BE2C (cell line): Measurements from ENCODE around the gene TMEM163.

ENCODE experiments used
- DNase-seq: peaks from one replicate; pipeline ENCODE4 v3.0.0-alpha.2; 2020
- H3K27me3 ChIP-seq: fragments of 250-450 bp; sonication (Bioruptor Pico); 2 replicates; pipeline ENCODE4 v1.5.1; 2020; ENCODE audit warnings: mild to moderate bottlenecking
- H3K36me3 ChIP-seq: fragments of 250-450 bp; sonication (Bioruptor Pico); 2 replicates; pipeline ENCODE4 v1.5.1; 2020; ENCODE audit warnings: mild to moderate bottlenecking
- H3K4me1 ChIP-seq: fragments of 250-450 bp; sonication (Bioruptor Pico); 2 replicates; pipeline ENCODE4 v1.5.1; 2020
- H3K4me3 ChIP-seq: 2 replicates; pipeline ENCODE4 v1.5.1; 2011; ENCODE audit warnings: low read depth, low read length
- H3K9me3 ChIP-seq: fragments of 250-450 bp; sonication (Bioruptor Pico); 2 replicates; pipeline ENCODE4 v1.5.1; 2020
- CTCF ChIP-seq: IDR thresholded peaks from 2 replicates; pipeline ENCODE4 v1.5.1; 2012; ENCODE audit warnings: mild to moderate bottlenecking, low read depth, low read length

Gene TMEM163

GRCh38 chr2:134693359-134694330 is 25.2 kb downstream of the TMEM163 start:
- H3K9me3 ChIP-seq, result no peaks in the 10 kb centered on the region
- no peaks in the 10 kb centered on the region for H3K27me3 ChIP-seq
- no peaks in the 10 kb centered on the region for H3K36me3 ChIP-seq
- no peak overlapping the region for H3K4me3 ChIP-seq
- no peak for TF ChIP-seq CTCF
- DNase-seq, result no peak
- H3K4me1 ChIP-seq, result no peaks in the 10 kb centered on the region

DNA sequence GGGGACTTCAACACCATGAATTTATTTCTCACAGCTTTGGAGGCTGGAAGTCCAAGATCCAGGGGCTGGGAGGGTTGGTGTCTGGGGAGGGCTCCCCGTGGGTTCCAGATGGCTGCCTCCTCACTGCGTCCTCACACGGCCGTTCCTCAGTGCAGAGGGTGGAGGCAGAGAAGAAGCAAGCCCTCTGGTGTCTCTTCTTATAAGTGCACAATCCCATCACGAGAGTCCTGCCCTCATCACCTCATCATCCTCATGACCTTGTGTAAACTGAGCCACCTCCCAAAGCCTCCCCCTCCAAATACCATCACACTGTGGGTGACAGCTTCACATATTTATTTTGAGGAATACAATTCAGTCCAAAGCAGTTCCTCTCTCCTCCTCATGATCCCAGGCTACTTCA is 26.3 kb downstream of the TMEM163 start:
- no peak for TF ChIP-seq CTCF
- Histone ChIP-seq H3K4me3 (no peak overlapping the region), H3K9me3 (no peaks in the 10 kb centered on the region), H3K36me3 (no peaks in the 10 kb centered on the region), H3K27me3 (no peaks in the 10 kb centered on the region), H3K4me1 (no peaks in the 10 kb centered on the region)
- no peak for DNase-seq

- Histone ChIP-seq H3K4me3 (no peak overlapping the region), H3K27me3 (no peaks in the 10 kb centered on the region), H3K9me3 (no peaks in the 10 kb centered on the region), H3K4me1 (no peaks in the 10 kb centered on the region), H3K36me3 (no peaks in the 10 kb centered on the region)
- DNase-seq, result no peak
- no peak for TF ChIP-seq CTCF
Measured at GRCh38 chr2:134690629-134691215, 28.1 kb downstream of the TMEM163 start.

DNA sequence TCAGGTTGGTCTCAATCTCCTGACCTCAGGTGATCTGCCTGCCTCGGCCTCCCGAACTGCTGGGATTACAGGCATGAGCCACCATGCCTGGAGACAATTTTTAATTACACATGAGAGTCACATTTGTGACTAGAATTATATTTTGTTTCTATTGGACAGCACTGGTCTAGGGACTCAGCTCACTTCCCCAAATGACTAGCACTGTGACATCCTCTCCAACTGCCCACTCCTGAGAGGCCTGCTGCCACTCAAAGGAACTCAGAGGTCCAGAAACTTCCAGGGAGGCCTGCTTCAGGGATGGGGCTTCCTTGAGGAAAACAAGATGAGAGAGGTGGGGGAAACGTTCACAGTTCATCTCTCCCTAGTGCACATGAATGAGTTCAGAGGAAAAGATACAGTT is 29.5 kb downstream of the TMEM163 start:
- DNase-seq, result no peak
- H3K9me3 ChIP-seq, result no peaks in the 10 kb centered on the region
- H3K36me3 ChIP-seq, result no peaks in the 10 kb centered on the region
- no peaks in the 10 kb centered on the region for H3K4me1 ChIP-seq
- H3K4me3 ChIP-seq, result no peak overlapping the region
- no peaks in the 10 kb centered on the region for H3K27me3 ChIP-seq
- TF ChIP-seq CTCF, result no peak

GRCh38 chr2:134685967-134686366 is 32.8 kb downstream of the TMEM163 start:
- no peak for DNase-seq
- TF ChIP-seq CTCF, result no peak
- Histone ChIP-seq H3K4me3 (no peak overlapping the region), H3K27me3 (no peaks in the 10 kb centered on the region), H3K9me3 (no peaks in the 10 kb centered on the region), H3K36me3 (no peaks in the 10 kb centered on the region), H3K4me1 (no peaks in the 10 kb centered on the region)
